Keratinocyte (primary cell): Measurements from ENCODE around the gene APOA5. TPM values are rescaled to one million over a fixed set of nuclear protein-coding genes. Genes with fewer than 3 reads are reported as not detected.

ENCODE experiments used
- DNase-seq: peaks from one replicate; pipeline ENCODE4 v3.0.0-alpha.2; 2011; ENCODE audit warnings: low read depth, missing footprints, low spot score
- FAIRE-seq: peaks from 2 replicates; lab custom pipeline; 2011; peaks lifted over from hg19 to GRCh38; lab: Jason Lieb, UNC
- H2AFZ ChIP-seq: 2 replicates; pipeline ENCODE4 v1.6.0; 2012; ENCODE audit warnings: low read length, control low read depth, inconsistent platforms; ENCODE audit not compliant: control insufficient read depth
- H3K27ac ChIP-seq: 2 replicates; pipeline ENCODE4 v1.5.1; 2011; ENCODE audit warnings: low read length; ENCODE audit not compliant: control insufficient read depth, insufficient read depth
- H3K27me3 ChIP-seq: 3 replicates; pipeline ENCODE4 v1.6.0; 2011; ENCODE audit warnings: low read length; ENCODE audit not compliant: control insufficient read depth, insufficient read depth; ENCODE audit errors: extremely low read depth
- H3K36me3 ChIP-seq, 2 experiments: 2 replicates in 1 of 2; 3 replicates in 1 of 2; pipeline ENCODE4 v1.5.1; 2011; ENCODE audit warnings: low read length in 2 of 2, mild to moderate bottlenecking in 1 of 2; ENCODE audit not compliant: control insufficient read depth in 2 of 2, insufficient read depth in 2 of 2; ENCODE audit errors: extremely low read depth in 1 of 2
- H3K4me1 ChIP-seq: 3 replicates; pipeline ENCODE4 v1.5.1; 2011; ENCODE audit warnings: low read length; ENCODE audit not compliant: control insufficient read depth, insufficient read depth; ENCODE audit errors: extremely low read depth
- H3K4me2 ChIP-seq: 3 replicates; pipeline ENCODE4 v1.6.0; 2011; ENCODE audit warnings: low read depth, low read length; ENCODE audit not compliant: control insufficient read depth, insufficient read depth; ENCODE audit errors: extremely low read depth
- H3K4me3 ChIP-seq, 3 experiments: fragments of 200-600 bp in 1 of 3; sonication (generic) in 1 of 3; 2 replicates in 2 of 3; 3 replicates in 1 of 3; pipeline ENCODE4 v1.5.1; 2011 to 2016; ENCODE audit warnings: low read length in 3 of 3, mild to moderate bottlenecking in 3 of 3, control low read depth in 2 of 3, inconsistent platforms in 1 of 3, low read depth in 1 of 3, mixed read lengths in 1 of 3, mixed run types in 1 of 3, moderate library complexity in 1 of 3; ENCODE audit not compliant: control insufficient read depth in 2 of 3, insufficient read depth in 2 of 3; ENCODE audit errors: extremely low read depth in 1 of 3
- H3K79me2 ChIP-seq: 2 replicates; pipeline ENCODE4 v1.6.0; 2012; ENCODE audit warnings: low read length; ENCODE audit not compliant: control insufficient read depth, insufficient read depth
- H3K9ac ChIP-seq: 3 replicates; pipeline ENCODE4 v1.6.0; 2011; ENCODE audit warnings: low read length; ENCODE audit not compliant: control insufficient read depth, insufficient read depth; ENCODE audit errors: extremely low read depth
- H3K9me1 ChIP-seq: 3 replicates; pipeline ENCODE4 v1.6.0; 2011; ENCODE audit warnings: low read length; ENCODE audit not compliant: control insufficient read depth, insufficient read depth; ENCODE audit errors: extremely low read depth
- H3K9me3 ChIP-seq: 2 replicates; pipeline ENCODE4 v1.5.1; 2012; ENCODE audit warnings: low read depth, low read length; ENCODE audit not compliant: control insufficient read depth
- H4K20me1 ChIP-seq: 3 replicates; pipeline ENCODE4 v1.6.0; 2011; ENCODE audit warnings: low read length; ENCODE audit not compliant: control insufficient read depth, insufficient read depth; ENCODE audit errors: extremely low read depth
- EZH2 ChIP-seq: IDR thresholded peaks from one replicate; pipeline ENCODE4 v1.6.1; 2012; ENCODE audit warnings: inconsistent platforms, mild to moderate bottlenecking, low read length, moderate library complexity
- dilution Hi-C: fragments of 300-500 bp; cut with MboI; formaldehyde crosslinking; loops from one replicate; pipeline ENCODE4 v1.7.0; 2020; ENCODE audit warnings: low sequenced_read_pairs; ENCODE audit not compliant: extremely low pct_ligation_motif_present
- polyA plus RNA-seq, 5 experiments: library from polyadenylated mRNA; depleted of rRNA in 3 of 5; stranded (reverse) in 3 of 5; stranded (forward) in 1 of 5; unstranded in 1 of 5; fragments of >200 nt; gene quantifications; 1 replicate in 1 of 5; 2 replicates in 3 of 5; 3 replicates in 1 of 5; pipeline versions ENCODE4 v1.2.1 to v1.2.3, GENCODE V29; 2011 to 2012; ENCODE audit warnings: missing spikeins in 2 of 5, low read depth in 1 of 5, low replicate concordance in 1 of 5
- TF ChIP-seq, protein P1 (sequence below), 3 experiments: IDR thresholded peaks in 1 of 3; conservative IDR thresholded peaks in 1 of 3; optimal IDR thresholded peaks in 1 of 3; 2 replicates in 2 of 3; 3 replicates in 1 of 3; pipeline versions ENCODE3 to v1.5.1; 2011; ENCODE audit warnings: low read length in 3 of 3, mild to moderate bottlenecking in 3 of 3, moderate library complexity in 2 of 3, control low read depth in 1 of 3, inconsistent platforms in 1 of 3; ENCODE audit not compliant: insufficient read depth in 2 of 3; ENCODE audit errors: extremely low read depth in 1 of 3

Gene APOA5
- polyA plus RNA-seq, 1 donor (not counting 4 experiments of a cell fraction or from before 2014, with no cell fraction given) = not detected

DNA sequence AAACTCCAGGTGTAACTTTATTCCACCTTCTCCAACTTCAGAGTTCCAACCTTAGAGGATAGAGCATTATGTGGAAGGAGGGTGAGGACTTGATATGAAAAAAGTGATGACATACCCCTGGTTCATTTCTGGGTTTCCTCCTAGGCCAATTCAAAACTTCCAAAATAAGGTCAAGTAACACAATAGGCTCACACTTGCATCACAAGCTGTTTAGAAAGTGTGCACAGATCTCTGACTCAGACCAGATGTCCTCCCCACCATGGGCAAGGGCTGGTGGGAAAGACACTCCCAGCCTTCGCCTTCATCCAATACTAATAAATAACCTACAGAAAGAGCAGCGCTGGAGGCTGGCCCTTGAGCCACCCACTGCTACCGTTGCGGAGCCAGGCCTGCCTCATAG is 13.1 kb downstream of the APOA5 start:
- dilution Hi-C loops = no loop called here
- Histone ChIP-seq H3K4me1 (peaks cover 13% of the 10 kb centered on the region), H3K4me3 (no peak overlapping the region), H3K9me3 (no peaks in the 10 kb centered on the region), H3K9ac (no peak overlapping the region), H3K79me2 (peaks cover 2% of the 10 kb centered on the region), H3K9me1 (no peaks in the 10 kb centered on the region), H3K27me3 (no peaks in the 10 kb centered on the region), H4K20me1 (no peaks in the 10 kb centered on the region), H2AFZ (no peak overlapping the region), H3K4me2 (no peak overlapping the region), H3K36me3 (peaks cover 33 to 53% of the 10 kb centered on the region in 2 experiments), H3K27ac (no peak overlapping the region)
- TF ChIP-seq, protein P1, sequence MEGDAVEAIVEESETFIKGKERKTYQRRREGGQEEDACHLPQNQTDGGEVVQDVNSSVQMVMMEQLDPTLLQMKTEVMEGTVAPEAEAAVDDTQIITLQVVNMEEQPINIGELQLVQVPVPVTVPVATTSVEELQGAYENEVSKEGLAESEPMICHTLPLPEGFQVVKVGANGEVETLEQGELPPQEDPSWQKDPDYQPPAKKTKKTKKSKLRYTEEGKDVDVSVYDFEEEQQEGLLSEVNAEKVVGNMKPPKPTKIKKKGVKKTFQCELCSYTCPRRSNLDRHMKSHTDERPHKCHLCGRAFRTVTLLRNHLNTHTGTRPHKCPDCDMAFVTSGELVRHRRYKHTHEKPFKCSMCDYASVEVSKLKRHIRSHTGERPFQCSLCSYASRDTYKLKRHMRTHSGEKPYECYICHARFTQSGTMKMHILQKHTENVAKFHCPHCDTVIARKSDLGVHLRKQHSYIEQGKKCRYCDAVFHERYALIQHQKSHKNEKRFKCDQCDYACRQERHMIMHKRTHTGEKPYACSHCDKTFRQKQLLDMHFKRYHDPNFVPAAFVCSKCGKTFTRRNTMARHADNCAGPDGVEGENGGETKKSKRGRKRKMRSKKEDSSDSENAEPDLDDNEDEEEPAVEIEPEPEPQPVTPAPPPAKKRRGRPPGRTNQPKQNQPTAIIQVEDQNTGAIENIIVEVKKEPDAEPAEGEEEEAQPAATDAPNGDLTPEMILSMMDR (optimal IDR thresholded peaks at IDR 0.05 in 1 of 3, IDR thresholded peaks at IDR 0.05 in 1 of 3, conservative IDR thresholded peaks at IDR 0.05 in 1 of 3; ENCODE audit: extremely low read depth in 1 of 3, insufficient read depth in 2 of 3, low read length in 3 of 3) = no peak
- TF ChIP-seq EZH2 = no peak
- FAIRE-seq = no peak
- DNase-seq = no peak

DNA sequence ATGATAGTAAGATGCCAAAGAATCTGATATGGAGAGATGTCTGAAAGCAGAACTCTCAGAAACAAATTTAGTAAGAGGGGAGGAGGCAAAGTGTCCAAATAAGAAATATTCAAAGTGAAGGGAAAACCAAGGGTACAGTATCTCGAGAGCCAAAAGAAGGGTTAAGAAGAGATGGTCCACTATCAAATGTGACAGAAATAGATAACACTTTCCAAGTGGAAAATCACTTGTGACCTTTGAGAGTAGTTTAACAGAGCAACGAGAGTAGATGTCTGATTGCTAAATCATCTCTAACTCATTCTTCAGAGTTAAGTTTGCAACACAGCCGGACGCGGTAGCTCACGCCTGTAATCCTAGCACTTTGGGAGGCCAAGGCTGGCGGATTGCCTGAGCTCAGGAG is 14.6 kb downstream of the APOA5 start:
- Histone ChIP-seq H3K9ac (no peak overlapping the region), H3K27me3 (no peaks in the 10 kb centered on the region), H3K27ac (no peak overlapping the region), H4K20me1 (no peaks in the 10 kb centered on the region), H3K4me2 (no peak overlapping the region), H3K36me3 (peaks cover 25 to 39% of the 10 kb centered on the region in 2 experiments), H3K79me2 (peaks cover 5% of the 10 kb centered on the region), H3K4me1 (peaks cover 8% of the 10 kb centered on the region), H3K9me3 (no peaks in the 10 kb centered on the region), H3K9me1 (no peaks in the 10 kb centered on the region), H2AFZ (no peak overlapping the region), H3K4me3 (no peak overlapping the region)
- TF ChIP-seq, protein P1 (optimal IDR thresholded peaks at IDR 0.05 in 1 of 3, IDR thresholded peaks at IDR 0.05 in 1 of 3, conservative IDR thresholded peaks at IDR 0.05 in 1 of 3; ENCODE audit: extremely low read depth in 1 of 3, insufficient read depth in 2 of 3, low read length in 3 of 3) = no peak
- no peak for TF ChIP-seq EZH2
- DNase-seq (no peak), FAIRE-seq (no peak)
- dilution Hi-C loops = no loop called here
